OCI-LY3 (cell line): ENCODE measurements around the gene BPIFB6.

Source experiments
- H2AFZ ChIP-seq: fragments of 200-600, 300-600 bp; shearing (Covaris generic); 2 replicates; pipeline ENCODE4 v1.6.0; 2014; ENCODE audit warnings: antibody characterized with exemption, low read depth, low read length
- H3K27ac ChIP-seq: fragments of 200-600, 300-600 bp; sonication (generic); 2 replicates; pipeline ENCODE4 v1.5.1; 2014; ENCODE audit warnings: mild to moderate bottlenecking, low read length, moderate library complexity, mixed read lengths
- H3K27me3 ChIP-seq: fragments of 200-600, 300-600 bp; sonication (generic); 2 replicates; pipeline ENCODE4 v1.6.1; 2014; ENCODE audit warnings: low read depth, low read length, mixed read lengths
- H3K36me3 ChIP-seq: fragments of 200-600, 300-600 bp; sonication (generic); replicated peaks from 2 replicates; pipeline ENCODE3; 2014; ENCODE audit warnings: low read depth, low read length, mixed read lengths
- H3K4me1 ChIP-seq: fragments of 300-600, 200-600 bp; sonication (generic); 2 replicates; pipeline ENCODE4 v1.6.1; 2014; ENCODE audit warnings: low read length, mixed read lengths
- H3K4me2 ChIP-seq: fragments of 200-600, 300-600 bp; sonication (generic); 2 replicates; pipeline ENCODE4 v1.6.1; 2014; ENCODE audit warnings: low read length, mixed read lengths
- H3K4me3 ChIP-seq: fragments of 300-600, 200-600 bp; sonication (generic); 2 replicates; pipeline ENCODE4 v1.5.1; 2014; ENCODE audit warnings: antibody characterized with exemption, mild to moderate bottlenecking, low read length, moderate library complexity
- H3K79me2 ChIP-seq: fragments of 300-600, 200-600 bp; shearing (Covaris generic); 2 replicates; pipeline ENCODE4 v1.6.1; 2014; ENCODE audit warnings: mild to moderate bottlenecking, low read length, mixed read lengths
- H3K9ac ChIP-seq: fragments of 300-600, 200-600 bp; shearing (Covaris generic); 2 replicates; pipeline ENCODE4 v1.6.0; 2014; ENCODE audit warnings: mild to moderate bottlenecking, low read length, moderate library complexity
- H3K9me3 ChIP-seq: fragments of 200-600, 300-600 bp; shearing (Covaris generic); 2 replicates; pipeline ENCODE4 v1.6.1; 2014; ENCODE audit warnings: low read length, mixed read lengths; ENCODE audit not compliant: insufficient read depth
- H4K20me1 ChIP-seq: fragments of 200-600, 300-600 bp; sonication (generic); 2 replicates; pipeline ENCODE4 v1.6.1; 2016; ENCODE audit warnings: low read length, mixed read lengths; ENCODE audit not compliant: insufficient read depth
- CTCF ChIP-seq: fragments of 200-600, 300-600 bp; sonication (generic); IDR thresholded peaks from 2 replicates; pipeline ENCODE4 v1.5.1; 2014; ENCODE audit warnings: antibody characterized with exemption, low read length, low read depth
- EZH2phosphoT487 ChIP-seq: fragments of 200-600 bp; shearing (Covaris generic); IDR thresholded peaks from 2 replicates; pipeline ENCODE4 v1.6.1; 2018; ENCODE audit warnings: antibody characterized with exemption, mixed run types, low read depth

BPIFB6 gene

GRCh38 chr20:32984196-32984595 is 47.3 kb upstream of the BPIFB6 start:
- Histone ChIP-seq H3K4me3 (no peak overlapping the region), H3K79me2 (no peaks in the 10 kb centered on the region), H3K27ac (no peak overlapping the region), H3K9ac (no peak overlapping the region), H3K9me3 (no peaks in the 10 kb centered on the region), H2AFZ (no peak overlapping the region), H3K27me3 (no peaks in the 10 kb centered on the region), H3K4me1 (no peaks in the 10 kb centered on the region), H4K20me1 (no peaks in the 10 kb centered on the region), H3K36me3 (no peaks in the 10 kb centered on the region), H3K4me2 (no peak overlapping the region)
- TF ChIP-seq EZH2phosphoT487 (no peak), CTCF (no peak)

GRCh38 chr20:32984631-32985354 is 46.7 kb upstream of the BPIFB6 start:
- H3K4me1 ChIP-seq = no peaks in the 10 kb centered on the region
- H3K27ac ChIP-seq = no peak overlapping the region
- no peaks in the 10 kb centered on the region for H3K36me3 ChIP-seq
- no peaks in the 10 kb centered on the region for H4K20me1 ChIP-seq
- no peaks in the 10 kb centered on the region for H3K79me2 ChIP-seq
- TF ChIP-seq CTCF (no peak), EZH2phosphoT487 (no peak)
- H3K4me2 ChIP-seq = no peak overlapping the region
- H3K4me3 ChIP-seq = no peak overlapping the region
- no peaks in the 10 kb centered on the region for H3K27me3 ChIP-seq
- H3K9me3 ChIP-seq = no peaks in the 10 kb centered on the region
- H3K9ac ChIP-seq = no peak overlapping the region
- no peak overlapping the region for H2AFZ ChIP-seq

GRCh38 chr20:32985596-32985995 is 45.9 kb upstream of the BPIFB6 start:
- Histone ChIP-seq H3K79me2 (no peaks in the 10 kb centered on the region), H3K9ac (no peak overlapping the region), H3K4me3 (no peak overlapping the region), H3K36me3 (no peaks in the 10 kb centered on the region), H4K20me1 (no peaks in the 10 kb centered on the region), H3K27me3 (no peaks in the 10 kb centered on the region), H2AFZ (no peak overlapping the region), H3K4me2 (no peak overlapping the region), H3K27ac (no peak overlapping the region), H3K4me1 (peaks cover 2% of the 10 kb centered on the region; the same call in 1 of the 2 replicates), H3K9me3 (no peaks in the 10 kb centered on the region)
- no peak for TF ChIP-seq CTCF
- TF ChIP-seq EZH2phosphoT487 = no peak

- Histone ChIP-seq H3K4me2 (no peak overlapping the region), H3K4me1 (peaks cover 11% of the 10 kb centered on the region), H3K27ac (no peak overlapping the region), H3K27me3 (no peaks in the 10 kb centered on the region), H3K79me2 (no peaks in the 10 kb centered on the region), H3K9ac (no peak overlapping the region), H3K9me3 (no peaks in the 10 kb centered on the region), H3K4me3 (no peak overlapping the region), H4K20me1 (no peaks in the 10 kb centered on the region), H2AFZ (no peak overlapping the region), H3K36me3 (no peaks in the 10 kb centered on the region)
- TF ChIP-seq CTCF = no peak
- no peak for TF ChIP-seq EZH2phosphoT487
Measured at GRCh38 chr20:32986331-32986966, 45.0 kb upstream of the BPIFB6 start.
